ENCODE results near the gene RASA2.

The RASA2 gene

GRCh38 chr3:141457624-141458236 lies 29.1 kb upstream of the RASA2 start:
- H3K27ac ChIP-seq: no peak overlapping the region

GRCh38 chr3:141459008-141459407 lies 27.8 kb upstream of the RASA2 start:
- Histone ChIP-seq H3K27ac (no peak overlapping the region), H3K36me3 (ENCODE audit: insufficient read depth) (no peaks in the 10 kb centered on the region), H4K20me1 (ENCODE audit: insufficient read depth) (no peaks in the 10 kb centered on the region), H2AFZ (ENCODE audit: low read depth) (no peak overlapping the region), H3K79me2 (ENCODE audit: insufficient read depth, low read depth) (no peaks in the 10 kb centered on the region), H3K27me3 (ENCODE audit: insufficient read depth, low read depth) (no peaks in the 10 kb centered on the region), H3K4me3 (IDR thresholded peaks at IDR 0.05; ENCODE audit: insufficient read depth, low read depth, low read length) (no peak overlapping the region), H3K4me2 (no peak overlapping the region), H3K4me1 (ENCODE audit: low read depth, poor library complexity, severe bottlenecking) (peaks cover 10% of the 10 kb centered on the region), H3K9ac (no peak overlapping the region)
- no peak for TF ChIP-seq CTCF (conservative IDR thresholded peaks at IDR 0.05; ENCODE audit: low read depth, low read length)

More at GRCh38 chr3:141457624-141458236, 29.1 kb upstream of the RASA2 start:
- Histone ChIP-seq H3K36me3 (ENCODE audit: insufficient read depth) (no peaks in the 10 kb centered on the region), H3K4me3 (IDR thresholded peaks at IDR 0.05; ENCODE audit: insufficient read depth, low read depth, low read length) (no peak overlapping the region), H4K20me1 (ENCODE audit: insufficient read depth) (no peaks in the 10 kb centered on the region), H2AFZ (ENCODE audit: low read depth) (no peak overlapping the region), H3K4me1 (ENCODE audit: low read depth, poor library complexity, severe bottlenecking) (peaks cover 10% of the 10 kb centered on the region), H3K27me3 (ENCODE audit: insufficient read depth, low read depth) (no peaks in the 10 kb centered on the region), H3K79me2 (ENCODE audit: insufficient read depth, low read depth) (no peaks in the 10 kb centered on the region), H3K4me2 (no peak overlapping the region), H3K9ac (no peak overlapping the region)
- no peak for TF ChIP-seq CTCF (conservative IDR thresholded peaks at IDR 0.05; ENCODE audit: low read depth, low read length)

GRCh38 chr3:141460097-141460704 lies 26.6 kb upstream of the RASA2 start:
- no peak overlapping the region for H3K4me3 ChIP-seq (IDR thresholded peaks at IDR 0.05; ENCODE audit: insufficient read depth, low read depth, low read length)
- peak; percentile 86 for TF ChIP-seq CTCF (conservative IDR thresholded peaks at IDR 0.05; ENCODE audit: low read depth, low read length)
- H3K27ac ChIP-seq: no peak overlapping the region
- no peaks in the 10 kb centered on the region for H3K27me3 ChIP-seq (ENCODE audit: insufficient read depth, low read depth)
- no peaks in the 10 kb centered on the region for H3K36me3 ChIP-seq (ENCODE audit: insufficient read depth)
- no peaks in the 10 kb centered on the region for H4K20me1 ChIP-seq (ENCODE audit: insufficient read depth)
- no peak overlapping the region for H3K4me2 ChIP-seq
- no peaks in the 10 kb centered on the region for H3K79me2 ChIP-seq (ENCODE audit: insufficient read depth, low read depth)
- peak overlapping the region; percentile 3; the same call in 1 of the 2 replicates for H2AFZ ChIP-seq (ENCODE audit: low read depth)
- H3K4me1 ChIP-seq (ENCODE audit: low read depth, poor library complexity, severe bottlenecking): peaks cover 5% of the 10 kb centered on the region
- no peak overlapping the region for H3K9ac ChIP-seq

GRCh38 chr3:141462176-141462859 lies 24.5 kb upstream of the RASA2 start:
- H3K79me2 ChIP-seq (ENCODE audit: insufficient read depth, low read depth): no peaks in the 10 kb centered on the region
- TF ChIP-seq CTCF (conservative IDR thresholded peaks at IDR 0.05; ENCODE audit: low read depth, low read length): no peak
- H3K4me2 ChIP-seq: no peak overlapping the region
- H2AFZ ChIP-seq (ENCODE audit: low read depth): no peak overlapping the region
- H3K4me1 ChIP-seq (ENCODE audit: low read depth, poor library complexity, severe bottlenecking): peaks cover 5% of the 10 kb centered on the region
- H3K9ac ChIP-seq: no peak overlapping the region
- no peak overlapping the region for H3K4me3 ChIP-seq (IDR thresholded peaks at IDR 0.05; ENCODE audit: insufficient read depth, low read depth, low read length)
- no peaks in the 10 kb centered on the region for H3K36me3 ChIP-seq (ENCODE audit: insufficient read depth)
- H3K27ac ChIP-seq: no peak overlapping the region
- no peaks in the 10 kb centered on the region for H4K20me1 ChIP-seq (ENCODE audit: insufficient read depth)
- H3K27me3 ChIP-seq (ENCODE audit: insufficient read depth, low read depth): no peaks in the 10 kb centered on the region
